Suprapubic skin (tissue), 3 donors: ENCODE data around the gene MYO5B.

ENCODE experiments used
- CTCF ChIP-seq, 2 donors: fragments of 200-600 bp in 1 of 2; fragments of 450-650 bp in 1 of 2; sonication (generic) in 1 of 2; IDR thresholded peaks; one replicate each; pipeline ENCODE4 v1.5.1; 2016 to 2019; ENCODE audit warnings: antibody characterized with exemption in 2 of 2, mild to moderate bottlenecking in 1 of 2, moderate library complexity in 1 of 2
- POLR2A ChIP-seq, 2 donors: fragments of 450-650 bp; IDR thresholded peaks; one replicate each; pipeline ENCODE4 v1.6.1; 2017; ENCODE audit warnings: antibody characterized with exemption in 2 of 2, mild to moderate bottlenecking in 2 of 2, moderate library complexity in 2 of 2

GRCh38 chr18:50166901-50167300 is 28.0 kb downstream of the MYO5B start:
- no peak for TF ChIP-seq CTCF (IDR thresholded peaks at IDR 0.05)
- no peak for TF ChIP-seq POLR2A (IDR thresholded peaks at IDR 0.05)
